Myocyte (in vitro differentiated cells): ENCODE results near the gene SAE1. TPM values are rescaled to one million over a fixed set of nuclear protein-coding genes. Genes with fewer than 3 reads are reported as not detected.
A peak's percentile ranks its signal among the peaks of the same experiment; 100 is the strongest.

Source experiments
- DNase-seq: peaks from one replicate; pipeline ENCODE4 v3.0.0-alpha.2; 2012; ENCODE audit warnings: low read depth
- total RNA-seq: library from RNA; depleted of rRNA; stranded (reverse); fragments of >200 nt; gene quantifications from 2 replicates; pipeline ENCODE4 v1.2.3, GENCODE V29; 2014

Gene SAE1
- total RNA-seq, 1 donor from 2014 or later, result 144 TPM

- no peak for DNase-seq
Observed at GRCh38 chr19:47125669-47125938, 5.0 kb upstream of the SAE1 start.

- no peak for DNase-seq
Observed at GRCh38 chr19:47129579-47129978, 1.1 kb upstream of the SAE1 start.

DNA sequence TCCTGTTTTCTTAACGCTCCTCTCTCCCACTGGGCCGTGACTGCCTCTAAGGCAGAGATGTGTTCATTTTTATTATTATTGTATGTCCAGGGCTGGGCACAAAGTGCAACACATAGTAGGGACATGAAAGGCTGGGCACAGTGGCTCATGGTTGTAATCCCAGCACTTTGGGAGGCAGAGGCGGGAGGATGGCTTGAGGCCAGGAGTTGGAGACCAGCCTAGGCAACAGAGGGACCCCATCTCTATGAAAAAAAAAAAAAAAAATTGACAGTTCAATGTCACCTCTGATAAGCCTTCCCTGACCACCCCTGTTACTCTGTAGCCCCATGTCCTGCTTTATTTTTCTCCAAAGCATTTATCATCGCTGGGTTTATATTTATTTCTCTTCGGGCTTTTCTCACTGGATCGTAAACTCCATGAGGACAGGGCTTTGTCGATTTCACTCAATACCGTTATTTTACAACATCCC lies 481 bp upstream of the SAE1 start:
- no peak for DNase-seq

DNA sequence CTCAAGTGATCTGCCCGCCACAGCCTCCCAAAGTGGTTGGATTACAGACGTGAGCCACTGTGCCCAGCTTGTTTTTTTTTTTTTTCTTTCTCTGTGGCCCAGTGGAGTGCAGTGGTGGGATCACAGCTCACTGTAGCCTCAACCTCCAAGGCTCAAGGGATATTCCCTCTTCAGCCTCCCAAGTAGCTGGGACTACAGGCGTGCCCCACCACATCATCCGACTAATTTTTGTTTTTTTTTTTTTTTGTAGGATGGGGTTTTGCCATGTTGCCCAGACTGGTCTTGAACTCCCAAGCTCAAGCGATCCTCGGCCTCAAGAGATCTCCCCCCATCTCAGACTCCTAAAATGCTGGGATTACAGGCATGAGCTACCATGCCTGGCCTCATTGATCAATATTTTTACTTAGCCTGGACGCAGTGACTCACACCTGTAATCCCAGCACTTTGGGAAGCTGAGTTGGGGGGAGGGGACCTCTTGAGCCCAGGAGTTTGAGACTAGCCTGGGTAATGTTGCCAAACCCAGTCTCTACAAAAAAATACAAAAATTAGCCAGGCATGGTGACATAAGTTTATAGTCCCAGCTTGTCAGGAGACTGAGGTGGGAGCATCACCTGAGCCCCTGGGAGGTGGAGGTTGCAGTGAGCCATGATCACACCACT lies 1.7 kb downstream of the SAE1 start:
- DNase-seq, result no peak

GRCh38 chr19:47133021-47133471 lies 2.4 kb downstream of the SAE1 start:
- DNase-seq, result no peak

GRCh38 chr19:47134545-47134944 lies 3.9 kb downstream of the SAE1 start:
- no peak for DNase-seq

- no peak for DNase-seq
Observed at GRCh38 chr19:47135156-47135555, 4.5 kb downstream of the SAE1 start.

- DNase-seq, result peak; percentile 54
Observed at GRCh38 chr19:47141252-47141651, 10.6 kb downstream of the SAE1 start.

GRCh38 chr19:47141695-47142094 lies 11.1 kb downstream of the SAE1 start:
- DNase-seq, result no peak

GRCh38 chr19:47142779-47143178 lies 12.1 kb downstream of the SAE1 start:
- no peak for DNase-seq

- DNase-seq, result peak; percentile 56
Observed at GRCh38 chr19:47143322-47144073, 12.9 kb downstream of the SAE1 start.

GRCh38 chr19:47144630-47145029 lies 14.0 kb downstream of the SAE1 start:
- DNase-seq, result no peak

DNA sequence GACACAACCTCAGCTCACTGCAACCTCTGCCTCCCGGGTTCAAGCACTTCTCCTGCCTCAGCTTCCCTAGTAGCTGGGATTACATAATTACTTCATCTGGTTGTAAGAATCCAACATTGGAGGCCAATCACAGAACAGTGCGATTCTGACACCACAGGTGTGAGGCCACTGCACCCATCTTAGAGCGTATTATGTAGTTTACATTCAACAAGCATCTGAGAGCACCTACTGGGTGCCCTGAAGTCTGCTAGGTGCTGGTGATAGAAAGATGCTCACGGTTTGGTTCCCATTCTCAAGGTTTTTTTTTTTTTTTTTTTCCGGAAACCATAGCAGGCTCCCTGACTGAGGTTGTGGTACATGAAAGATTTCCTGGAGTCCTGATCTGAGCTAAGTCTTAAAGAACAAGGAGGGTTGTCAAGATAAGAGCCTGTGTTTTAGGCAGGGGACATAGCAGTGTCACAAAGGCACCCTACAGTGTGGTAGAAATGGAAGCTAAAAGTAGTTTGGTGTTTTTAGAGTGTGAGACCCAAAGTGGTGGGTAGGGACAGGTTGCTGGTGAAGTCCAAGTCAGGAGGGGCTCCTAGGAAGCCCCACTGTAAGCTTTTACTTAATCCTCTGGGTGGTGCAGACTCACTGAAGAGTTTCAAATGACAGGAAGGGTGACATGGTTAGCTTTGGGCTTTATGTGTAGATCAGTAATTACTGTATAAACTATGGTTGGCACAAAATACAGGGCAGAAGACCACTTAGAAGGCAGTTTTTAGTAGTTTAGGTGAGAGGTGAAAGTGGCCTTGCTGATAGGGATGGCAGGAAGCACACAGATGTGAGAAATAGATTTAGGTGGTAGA lies 15.2 kb downstream of the SAE1 start:
- no peak for DNase-seq

DNA sequence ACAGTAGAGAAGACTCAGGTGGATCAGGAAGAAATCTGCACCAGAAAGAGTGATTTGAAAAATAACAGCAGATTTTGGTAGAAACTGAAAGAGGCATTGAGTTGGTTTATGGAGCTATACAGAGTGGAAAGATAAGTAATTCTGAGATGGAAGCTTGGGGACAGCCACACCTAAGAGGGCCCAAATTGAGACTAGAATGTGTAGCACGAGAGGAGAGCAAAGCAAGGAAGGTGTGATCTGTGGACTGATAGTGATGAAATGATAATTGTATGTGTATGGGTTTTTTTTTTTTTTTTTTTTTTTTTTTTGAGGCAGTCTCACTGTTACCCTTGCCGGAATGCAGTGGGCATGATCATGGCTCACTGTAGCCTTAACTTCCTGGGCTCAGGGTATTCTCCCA lies 16.3 kb downstream of the SAE1 start:
- no peak for DNase-seq

DNA sequence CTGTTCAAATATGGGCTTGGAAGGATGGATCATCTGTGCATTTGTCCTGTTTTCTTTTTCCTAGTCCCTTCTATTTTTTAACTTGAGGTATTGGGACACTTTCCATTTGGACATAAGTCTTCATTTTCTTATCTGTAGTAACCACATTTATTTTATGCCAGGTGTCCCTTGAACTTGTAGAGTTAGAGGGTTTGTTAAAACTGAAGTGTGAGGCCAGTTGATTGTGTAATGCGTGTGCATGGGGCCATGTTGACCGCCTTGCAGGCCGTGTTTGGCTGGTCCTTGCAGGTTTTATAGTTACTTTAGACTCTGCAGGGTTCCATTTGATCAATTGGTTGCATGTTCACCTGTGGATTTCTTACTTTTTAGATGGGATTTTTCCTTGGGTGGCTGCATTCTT lies 21.0 kb downstream of the SAE1 start:
- no peak for DNase-seq

GRCh38 chr19:47152205-47152604 lies 21.6 kb downstream of the SAE1 start:
- no peak for DNase-seq

GRCh38 chr19:47152632-47153031 lies 22.0 kb downstream of the SAE1 start:
- DNase-seq, result no peak

DNA sequence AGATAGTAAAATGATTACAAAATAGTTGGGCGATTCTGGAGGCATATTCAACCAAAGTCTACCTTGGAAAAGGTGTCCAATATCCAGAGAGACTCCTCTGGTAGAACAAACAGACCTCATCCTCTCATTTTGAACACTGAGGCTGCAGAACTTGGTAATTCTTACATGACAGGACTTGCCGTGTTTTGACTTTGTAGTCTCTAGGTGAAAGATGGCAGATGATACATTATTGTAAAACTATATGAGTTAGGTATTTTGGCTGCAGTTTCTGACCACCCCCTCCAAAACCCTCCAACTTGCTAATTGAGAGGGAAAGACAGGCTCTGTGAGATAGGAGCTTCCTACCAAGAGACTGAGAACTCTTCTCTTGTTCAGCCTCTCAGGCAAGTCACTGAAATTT lies 22.6 kb downstream of the SAE1 start:
- no peak for DNase-seq

DNA sequence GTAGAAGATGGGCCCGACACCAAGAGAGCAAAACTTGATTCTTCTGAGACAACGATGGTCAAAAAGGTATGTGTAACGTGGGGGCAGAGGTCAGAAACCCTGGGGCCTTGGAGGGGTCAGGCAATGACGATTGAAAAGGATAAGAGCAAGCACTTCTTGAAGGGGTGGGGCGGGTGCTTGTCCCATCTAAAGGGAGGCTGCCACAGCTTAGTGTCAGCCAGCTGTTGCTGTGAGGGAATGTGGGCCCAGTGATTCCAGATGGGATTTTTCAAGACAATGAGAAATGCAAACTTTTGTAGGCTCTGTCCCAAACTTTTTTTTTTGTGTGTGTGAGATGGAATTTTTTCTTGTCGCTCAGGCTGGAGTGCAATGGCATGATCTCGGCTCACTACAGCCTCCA lies 24.5 kb downstream of the SAE1 start:
- DNase-seq, result peak; percentile 62

DNA sequence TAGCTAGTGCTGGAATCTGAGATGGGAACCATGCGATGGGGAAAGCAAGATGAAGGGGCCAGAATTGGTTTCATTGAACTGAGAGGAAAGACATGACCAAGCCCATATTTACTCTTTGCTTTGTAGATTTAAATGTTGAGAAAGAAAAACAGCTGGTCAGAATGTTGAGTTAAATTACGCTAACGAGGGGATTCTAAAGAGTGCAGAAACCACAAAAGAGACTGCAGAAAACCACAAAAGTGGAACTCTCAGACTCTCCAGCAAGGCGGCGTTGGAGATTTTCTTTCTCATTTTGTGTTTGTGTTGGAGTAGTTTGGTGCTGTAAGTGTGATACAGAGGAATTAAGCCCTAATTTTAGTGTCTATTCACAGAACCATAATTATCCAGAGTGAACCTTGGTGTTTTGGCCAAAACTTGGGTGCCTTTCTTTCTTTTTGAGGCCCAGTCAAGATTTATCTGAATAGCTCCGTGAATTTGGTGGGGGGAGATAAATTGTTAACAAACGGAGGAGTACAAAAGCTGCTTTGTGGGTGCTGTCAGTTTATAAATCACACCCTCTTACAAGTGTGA lies 26.3 kb downstream of the SAE1 start:
- DNase-seq, result peak; percentile 82

GRCh38 chr19:47157431-47158321 lies 27.0 kb downstream of the SAE1 start:
- DNase-seq, result peak; percentile 98
